HepG2 (cell line): Measurements from ENCODE around the gene HBS1L. TPM values are rescaled to one million over a fixed set of nuclear protein-coding genes. Genes with fewer than 3 reads are reported as not detected.

Experiments used
- ATAC-seq: fragments of 200-7000 bp; cut with Tn5 transposase; 3 replicates; pipeline ENCODE4 v1.9.1; 2020; ENCODE audit warnings: mild to moderate bottlenecking, moderate library complexity
- Bru-seq: library from RNA; stranded (reverse); fragments of 400-500 nt; gene quantifications from one replicate; lab custom pipeline; 2021; lab: Mats Ljungman, UMichigan
- BruChase-seq, 2 experiments: library from RNA; stranded (reverse); fragments of 400-500 nt; gene quantifications; one replicate each; lab custom pipeline; 2021; lab: Mats Ljungman, UMichigan
- BruUV-seq: library from RNA; stranded (reverse); fragments of 400-500 nt; replicated peaks from 2 replicates; lab custom pipeline; 2021; lab: Mats Ljungman, UMichigan
- CTCF ChIA-PET: fragments of 300-600 bp; formaldehyde crosslinking; extraction: SDS; loops from one replicate; lab custom pipeline; 2021; ENCODE audit warnings: low total read pairs, inconsistent platforms, low intra/inter-chr PET ratio; lab: Yijun Ruan, JAX
- POLR2A ChIA-PET: fragments of 350-600 bp; sonication (Branson Sonifier 250); formaldehyde crosslinking; loops from one replicate; lab custom pipeline; 2020; ENCODE audit warnings: antibody characterized with exemption, inconsistent platforms; lab: Yijun Ruan, JAX
- DNase-seq: peaks from one replicate; pipeline ENCODE4 v3.0.0-alpha.2; 2015; ENCODE audit warnings: low spot score
- FAIRE-seq: peaks from 3 replicates; lab custom pipeline; 2011; peaks lifted over from hg19 to GRCh38; lab: Jason Lieb, UNC
- H2AFZ ChIP-seq: one replicate; pipeline ENCODE4 v1.6.1; 2011; ENCODE audit warnings: low read length, inconsistent platforms
- H3K27ac ChIP-seq: fragments of 300-600 bp; 3 replicates; pipeline ENCODE4 v1.8.0; 2011; ENCODE audit warnings: mixed run types, mild to moderate bottlenecking, mixed read lengths, low read length, inconsistent platforms; ENCODE audit not compliant: insufficient read depth; ENCODE audit errors: extremely low read length
- H3K27me3 ChIP-seq, 2 experiments: fragments of 200-600 bp in 1 of 2; 2 replicates in 1 of 2; 3 replicates in 1 of 2; pipeline versions ENCODE4 v1.6.0 to v1.8.0; 2011; ENCODE audit warnings: low read length in 2 of 2, mild to moderate bottlenecking in 2 of 2, moderate library complexity in 2 of 2, inconsistent platforms in 1 of 2; ENCODE audit not compliant: insufficient read depth in 2 of 2, control insufficient read depth in 1 of 2
- H3K36me3 ChIP-seq, 2 experiments: fragments of 200-600 bp in 1 of 2; replicated peaks in 1 of 2; 2 replicates in 1 of 2; 3 replicates in 1 of 2; pipeline versions ENCODE4 v1.5.1 to v1.8.0; 2011; ENCODE audit warnings: low read length in 2 of 2, inconsistent platforms in 1 of 2; ENCODE audit not compliant: insufficient read depth in 2 of 2, control insufficient read depth in 1 of 2
- H3K4me1 ChIP-seq: 2 replicates; pipeline ENCODE4 v1.5.1; 2012; ENCODE audit warnings: low read length, inconsistent platforms; ENCODE audit not compliant: insufficient read depth
- H3K4me2 ChIP-seq: 2 replicates; pipeline ENCODE4 v1.6.0; 2011; ENCODE audit warnings: low read depth, low read length, inconsistent platforms
- H3K4me3 ChIP-seq, 3 experiments: fragments of 200-600 bp in 1 of 3; sonication (generic), shearing (Covaris generic) in 1 of 3; replicated peaks in 1 of 3; 2 replicates each; pipeline ENCODE4 v1.5.1; 2011 to 2016; ENCODE audit warnings: low read length in 3 of 3, inconsistent platforms in 2 of 3, low read depth in 2 of 3, mild to moderate bottlenecking in 2 of 3, control low read depth in 1 of 3, mixed read lengths in 1 of 3; ENCODE audit not compliant: insufficient read depth in 1 of 3
- H3K79me2 ChIP-seq: one replicate; pipeline ENCODE4 v1.6.1; 2011; ENCODE audit warnings: low read length, inconsistent platforms; ENCODE audit not compliant: insufficient read depth
- H3K9ac ChIP-seq: 2 replicates; pipeline ENCODE4 v1.6.0; 2011; ENCODE audit warnings: mild to moderate bottlenecking, low read depth, low read length, inconsistent platforms; ENCODE audit not compliant: insufficient read depth
- H3K9me3 ChIP-seq: 2 replicates; pipeline ENCODE4 v1.5.1; 2012; ENCODE audit warnings: mild to moderate bottlenecking, low read length
- H4K20me1 ChIP-seq: 2 replicates; pipeline ENCODE4 v1.6.0; 2011; ENCODE audit warnings: inconsistent platforms, mild to moderate bottlenecking, low read length, moderate library complexity; ENCODE audit not compliant: insufficient read depth
- KAT2B ChIP-seq: fragments of 150-350 bp; IDR thresholded peaks from 2 replicates; pipeline ENCODE4 v1.6.1; 2014; ENCODE audit warnings: low read depth, low read length, borderline replicate concordance
- NONO ChIP-seq, 2 experiments: fragments of 450-650 bp in 1 of 2; sonication (generic) in 1 of 2; formaldehyde crosslinking in 1 of 2; IDR thresholded peaks in 1 of 2; conservative IDR thresholded peaks in 1 of 2; 2 replicates each; pipeline versions ENCODE4 v1.6.1 to v1.8.0; 2017 to 2022; ENCODE audit warnings: mild to moderate bottlenecking in 1 of 2, missing genetic modification reagents in 1 of 2, moderate library complexity in 1 of 2
- SRSF9 ChIP-seq: fragments of 200-400 bp; formaldehyde crosslinking; IDR thresholded peaks from 2 replicates; pipeline ENCODE4 v1.6.1; 2018; ENCODE audit warnings: borderline replicate concordance, mild to moderate bottlenecking, low read depth, low read length; ENCODE audit not compliant: insufficient read depth, poor library complexity, severe bottlenecking
- SUZ12 ChIP-seq: fragments of 150-350 bp; IDR thresholded peaks from 2 replicates; pipeline ENCODE4 v1.6.1; 2014; ENCODE audit warnings: low read depth, low read length
- SYNCRIP ChIP-seq: fragments of 200-400 bp; formaldehyde crosslinking; IDR thresholded peaks from 2 replicates; pipeline ENCODE4 v1.6.1; 2018; ENCODE audit warnings: mild to moderate bottlenecking, low read depth, low read length; ENCODE audit not compliant: insufficient read depth
- ZBTB44 ChIP-seq: sonication (generic); formaldehyde crosslinking; IDR thresholded peaks from 2 replicates; pipeline ENCODE4 v1.4.0; 2020; ENCODE audit warnings: missing genetic modification reagents
- ZNF329 ChIP-seq: sonication (generic); formaldehyde crosslinking; IDR thresholded peaks from 2 replicates; pipeline ENCODE4 v1.9.0; 2021; ENCODE audit warnings: low read depth, mild to moderate bottlenecking, missing genetic modification reagents
- ZNF615 ChIP-seq: sonication (generic); formaldehyde crosslinking; IDR thresholded peaks from 2 replicates; pipeline ENCODE4 v1.5.0; 2020; ENCODE audit warnings: mild to moderate bottlenecking, missing genetic modification reagents, borderline replicate concordance
- WGBS: methylation state at CpG from one replicate; pipeline ENCODE4 v1.1.6; 2017; ENCODE audit warnings: low lambda C conversion rate; 5-methylcytosine and 5-hydroxymethylcytosine counted together
- in situ Hi-C: cut with HindIII; loops from 2 replicates; pipeline ENCODE4 v1.10.0; 2017; ENCODE audit warnings: low pct_unique_long_range_greater_than_20kb; ENCODE audit not compliant: extremely low pct_ligation_motif_present
- intact Hi-C: fragments of 100-400 bp; cut with micrococcal nuclease; formaldehyde crosslinking; loops from one replicate; pipeline ENCODE4 v1.10.0; 2022; ENCODE audit not compliant: unreplicated experiment
- long read RNA-seq, 2 experiments: library from RNA in 1 of 2; library from polyadenylated mRNA in 1 of 2; stranded (forward) in 1 of 2; unstranded in 1 of 2; transcript quantifications; one replicate each; pipeline ENCODE4 v2.0.0, GENCODE V29; 2019 to 2022
- polyA minus RNA-seq, 3 experiments: library from RNA; depleted of rRNA, polyadenylated mRNA; stranded (reverse); fragments of >200 nt; gene quantifications; 2 replicates each; pipeline ENCODE4 v1.2.3, GENCODE V29; 2011; ENCODE audit warnings: low replicate concordance in 1 of 3
- polyA plus RNA-seq, 8 experiments: library from polyadenylated mRNA; depleted of rRNA in 3 of 8; stranded (reverse) in 7 of 8; unstranded in 1 of 8; fragments of >200 nt; fragmentation: Illumina TruSeq in 4 of 8; extraction: Trizol in 4 of 8; gene quantifications; 2 replicates each; pipeline versions ENCODE4 v1.2.1 to v1.2.3, GENCODE V29; 2011 to 2016; ENCODE audit warnings: low read depth in 4 of 8, missing spikeins in 1 of 8, mixed read lengths in 1 of 8; ENCODE audit not compliant: insufficient read depth in 1 of 8
- total RNA-seq, 5 experiments: library from RNA; depleted of rRNA; stranded (reverse); fragments of >200 nt; fragmentation: Illumina TruSeq; extraction: Trizol; gene quantifications; 2 replicates each; pipeline ENCODE4 v1.2.3, GENCODE V29; 2016; ENCODE audit warnings: low read depth in 1 of 5

HBS1L gene
- total RNA-seq (2016; rRNA removed; fragmentation: Illumina TruSeq; extraction: Trizol) (138 and 222 TPM in 2 replicates), polyA plus RNA-seq (2011; rRNA removed) (33.6 and 44.1 TPM in 2 replicates), polyA minus RNA-seq (2011; rRNA and poly(A)+ RNA removed; ENCODE audit: low replicate concordance) (30.9 and 38.9 TPM in 2 replicates), Bru-seq, nascent RNA (percentile 90 among the genes with signal in this experiment), BruChase-seq, experiment 1, labeled RNA remaining after a 6-hour chase (percentile 87 among the genes with signal in this experiment), BruChase-seq, experiment 2, labeled RNA remaining after a 2-hour chase (percentile 84 among the genes with signal in this experiment)
- 36.1 and 37.3 TPM in 2 replicates for total RNA-seq (2016; cell fraction: cytosol; rRNA removed; fragmentation: Illumina TruSeq; extraction: Trizol; ENCODE audit: low read depth)
- 138 and 235 TPM in 2 replicates for total RNA-seq (2016; cell fraction: insoluble cytoplasmic fraction; rRNA removed; fragmentation: Illumina TruSeq; extraction: Trizol)
- total RNA-seq (2016; cell fraction: membrane; rRNA removed; fragmentation: Illumina TruSeq; extraction: Trizol), result 62.1 and 65.5 TPM in 2 replicates
- 87.5 and 92.8 TPM in 2 replicates for total RNA-seq (2016; cell fraction: nucleus; rRNA removed; fragmentation: Illumina TruSeq; extraction: Trizol)
- polyA plus RNA-seq (2011; cell fraction: cytosol; rRNA removed), result 19.1 and 28.9 TPM in 2 replicates
- polyA plus RNA-seq (2011; cell fraction: nucleus; rRNA removed), result 13.8 and 19.0 TPM in 2 replicates
- 54.5 and 55.2 TPM in 2 replicates for polyA plus RNA-seq (2012)
- 6.9 and 8.3 TPM in 2 replicates for polyA plus RNA-seq (2016; cell fraction: cytosol; fragmentation: Illumina TruSeq; extraction: Trizol; ENCODE audit: low read depth)
- polyA plus RNA-seq (2016; cell fraction: insoluble cytoplasmic fraction; fragmentation: Illumina TruSeq; extraction: Trizol; ENCODE audit: low read depth), result 137 and 159 TPM in 2 replicates
- polyA plus RNA-seq (2016; cell fraction: membrane; fragmentation: Illumina TruSeq; extraction: Trizol; ENCODE audit: low read depth), result 19.7 and 20.8 TPM in 2 replicates
- 54.7 and 61.1 TPM in 2 replicates for polyA plus RNA-seq (2016; cell fraction: nucleus; fragmentation: Illumina TruSeq; extraction: Trizol; ENCODE audit: insufficient read depth, low read depth)
- polyA minus RNA-seq (2011; cell fraction: cytosol; rRNA and poly(A)+ RNA removed), result 39.6 and 42.2 TPM in 2 replicates
- polyA minus RNA-seq (2011; cell fraction: nucleus; rRNA and poly(A)+ RNA removed), result 115 and 120 TPM in 2 replicates
- long read RNA-seq, experiment 1, full-length matches to known transcripts, result 87 of 118 reads
- long read RNA-seq, experiment 1, partial matches to known transcripts, result 23 of 118 reads
- long read RNA-seq, experiment 1, other reads (novel, unspliced or antisense), result 8 of 118 reads
- long read RNA-seq, experiment 2, full-length matches to known transcripts, result 26 of 84 reads
- long read RNA-seq, experiment 2, partial matches to known transcripts, result 18 of 84 reads
- long read RNA-seq, experiment 2, other reads (novel, unspliced or antisense), result 40 of 84 reads

- ATAC-seq (peak; percentile 99), FAIRE-seq (peak; percentile 95), DNase-seq (peak; percentile 97)
- ChIA-PET CTCF (no interaction called here), POLR2A (interaction anchor here (0.5 to 1.7 kb wide), 14 partner anchors 9 to 1235 kb away, joined by 3 to 14 read pairs (median 5); partner anchors contain the start of gene BCLAF1)
- in situ Hi-C loops, result no loop called here
- H3K4me1 ChIP-seq, result peaks cover 27% of the 10 kb centered on the region
- H3K9ac ChIP-seq, result peak within 1 kb of the TSS; percentile 95
- peak within 1 kb of the TSS; percentile 83 to 93 (median 86) for H3K4me3 ChIP-seq
- H3K27ac ChIP-seq, result peak within 1 kb of the TSS; percentile 83
- H4K20me1 ChIP-seq, result peaks cover 6% of the 10 kb centered on the region; the same call in 1 of the 2 replicates
- H3K79me2 ChIP-seq, result peaks cover 48% of the 10 kb centered on the region
- H2AFZ ChIP-seq, result peak within 1 kb of the TSS; percentile 98
- no peaks in the 10 kb centered on the region for H3K9me3 ChIP-seq
- intact Hi-C loops, result no loop called here
- peaks cover under 1 to 3% of the 10 kb centered on the region in 2 experiments; a peak in 3 of 5 replicates for H3K36me3 ChIP-seq
- H3K4me2 ChIP-seq, result peak within 1 kb of the TSS; percentile 74
- H3K27me3 ChIP-seq, result no peaks in the 10 kb centered on the region; a peak in 1 of 5 replicates
- 13% methylated on average over 42 of the region's 53 CpGs for WGBS
- BruUV-seq, result TSS peak; percentile 93
- TF ChIP-seq ZBTB44, result no peak; the same call in 1 of the 2 replicates
- TF ChIP-seq NONO (IDR thresholded peaks at IDR 0.05), result no peak
- peak; percentile 96 for TF ChIP-seq NONO (CRISPR knock-in tag; conservative IDR thresholded peaks at IDR 0.05)
- TF ChIP-seq ZNF615 (CRISPR knock-in tag), result peak; percentile 23; the same call in 1 of the 2 replicates
- TF ChIP-seq KAT2B, result no peak
- TF ChIP-seq SRSF9, result no peak
- TF ChIP-seq SUZ12, result no peak; the same call in 1 of the 2 replicates
- TF ChIP-seq ZNF329 (CRISPR knock-in tag), result no peak
- TF ChIP-seq SYNCRIP, result no peak
Measured at GRCh38 chr6:135054569-135055498, at the start of gene HBS1L. TSS of gene HBS1L (minus strand) at chr6:135054822. CDS start at chr6:135054691, 131 bp downstream.
